Retina (tissue), 1 donor: ENCODE data around the gene SLC7A11.
A peak's percentile ranks its signal among the peaks of the same experiment; 100 is the strongest.

ENCODE experiments used
- DNase-seq: peaks from one replicate; pipeline ENCODE4 v3.0.0-alpha.2; 2016

Gene SLC7A11

GRCh38 chr4:138204507-138204906 lies 37.6 kb downstream of the SLC7A11 start:
- DNase-seq = no peak

- DNase-seq = no peak
These were observed 39.5 kb downstream of the SLC7A11 start for GRCh38 chr4:138202686-138203085.

- DNase-seq = no peak
These were observed 41.9 kb downstream of the SLC7A11 start for GRCh38 chr4:138200236-138200590.

- DNase-seq = no peak
These were observed 42.4 kb downstream of the SLC7A11 start for GRCh38 chr4:138199568-138200235.

- DNase-seq = no peak
These were observed 46.0 kb downstream of the SLC7A11 start for GRCh38 chr4:138196153-138196552.

GRCh38 chr4:138193963-138194362 lies 48.2 kb downstream of the SLC7A11 start:
- no peak for DNase-seq

GRCh38 chr4:138192113-138192512 lies 50.0 kb downstream of the SLC7A11 start:
- no peak for DNase-seq

GRCh38 chr4:138190452-138190858 lies 51.7 kb downstream of the SLC7A11 start:
- no peak for DNase-seq

GRCh38 chr4:138189206-138189605 lies 52.9 kb downstream of the SLC7A11 start:
- DNase-seq = no peak

GRCh38 chr4:138188406-138189084 lies 53.6 kb downstream of the SLC7A11 start:
- DNase-seq = no peak

- DNase-seq = peak; percentile 67
These were observed 56.1 kb downstream of the SLC7A11 start for GRCh38 chr4:138185859-138186645.

GRCh38 chr4:138184886-138185285 lies 57.3 kb downstream of the SLC7A11 start:
- DNase-seq = no peak

- DNase-seq = peak; percentile 50
These were observed 59.2 kb downstream of the SLC7A11 start for GRCh38 chr4:138182838-138183426.

- DNase-seq = no peak
These were observed 60.9 kb downstream of the SLC7A11 start for GRCh38 chr4:138181287-138181686.

GRCh38 chr4:138178566-138178965 lies 63.6 kb downstream of the SLC7A11 start:
- DNase-seq = no peak

- DNase-seq = no peak
These were observed 64.7 kb downstream of the SLC7A11 start for GRCh38 chr4:138177278-138177968.

GRCh38 chr4:138174981-138175794 lies 67.0 kb downstream of the SLC7A11 start:
- DNase-seq = peak; percentile 45

GRCh38 chr4:138164208-138164607 lies 77.9 kb downstream of the SLC7A11 start:
- DNase-seq = no peak

- DNase-seq = no peak
These were observed 79.0 kb downstream of the SLC7A11 start for GRCh38 chr4:138163171-138163570.

GRCh38 chr4:138162259-138162658 lies 79.9 kb downstream of the SLC7A11 start:
- no peak for DNase-seq

GRCh38 chr4:138161351-138161750 lies 80.8 kb downstream of the SLC7A11 start:
- no peak for DNase-seq

- DNase-seq = no peak
These were observed 83.3 kb downstream of the SLC7A11 start for GRCh38 chr4:138158746-138159297.
